NCI-H1930 (cell line): Measurements from ENCODE around the gene DEGS1.

Source experiments
- DNase-seq, 2 experiments: peaks; one replicate each; lab custom pipeline; 2025; lab: John Stamatoyannopoulos, UW

DEGS1 gene

DNA sequence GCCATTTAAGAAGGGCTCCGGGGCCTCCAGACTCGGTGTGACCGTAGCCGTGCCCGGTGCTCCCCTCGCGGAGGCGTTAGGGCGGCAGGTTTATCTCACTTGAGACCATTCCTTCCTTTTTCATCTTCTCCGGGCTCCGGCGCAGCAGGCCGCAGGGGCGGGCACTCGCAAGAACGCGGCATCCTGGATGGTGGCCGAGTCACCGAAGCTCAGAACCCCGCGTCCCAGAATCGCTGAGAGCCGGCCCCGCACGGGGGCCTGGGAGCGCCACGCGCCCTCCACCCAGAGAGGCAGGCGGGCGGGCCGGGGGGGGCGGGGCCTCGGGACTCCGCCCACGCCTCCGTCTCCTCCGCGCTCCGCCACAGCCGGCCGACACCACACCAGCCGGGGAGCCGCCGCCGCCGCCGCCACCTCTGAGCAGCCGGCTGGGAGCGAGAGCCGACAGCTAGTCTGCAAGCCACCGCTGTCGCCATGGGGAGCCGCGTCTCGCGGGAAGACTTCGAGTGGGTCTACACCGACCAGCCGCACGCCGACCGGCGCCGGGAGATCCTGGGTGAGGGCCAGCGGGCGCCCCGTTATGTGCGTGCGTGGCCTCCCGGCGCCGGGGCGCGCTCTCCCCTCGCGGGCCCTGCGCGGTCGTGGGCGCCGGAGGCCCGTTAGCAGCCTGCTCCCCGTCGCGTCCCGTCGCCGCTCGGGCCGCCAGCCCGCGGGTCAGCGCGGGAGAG, at the start of gene DEGS1:
Gene DEGS1, plus strand, starts transcription at position 375 of the 725 bp plus-strand sequence. Its CDS starts 97 bp downstream, at position 472.
- peak; percentile 75 to 84 for DNase-seq

DNA sequence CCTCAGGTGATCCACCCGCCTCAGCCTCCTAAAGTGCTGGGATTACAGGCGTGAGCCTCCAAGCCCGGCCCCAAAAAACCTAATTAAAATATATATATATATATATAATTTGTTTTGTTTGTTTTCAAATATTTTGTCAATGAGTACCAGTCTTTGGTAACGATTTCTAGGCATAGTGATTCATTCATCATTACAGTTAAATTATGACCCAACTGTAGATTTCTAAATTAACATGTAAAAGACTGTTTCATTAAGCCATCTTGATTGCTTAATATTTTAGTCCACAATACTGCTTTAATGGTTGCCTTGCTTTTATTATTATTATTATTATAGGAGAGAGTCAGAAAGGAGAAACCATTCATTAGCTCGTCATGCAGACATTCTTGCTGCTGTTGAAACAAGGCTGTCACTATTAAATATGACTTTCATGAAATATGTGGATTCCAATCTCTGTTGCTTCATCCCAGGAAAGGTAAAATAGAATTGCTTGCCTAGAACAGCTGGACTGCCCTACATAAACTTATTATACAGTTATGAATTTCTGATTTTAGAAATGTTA, 49.2 kb upstream of the DEGS1 start:
- DNase-seq = no peak

DNA sequence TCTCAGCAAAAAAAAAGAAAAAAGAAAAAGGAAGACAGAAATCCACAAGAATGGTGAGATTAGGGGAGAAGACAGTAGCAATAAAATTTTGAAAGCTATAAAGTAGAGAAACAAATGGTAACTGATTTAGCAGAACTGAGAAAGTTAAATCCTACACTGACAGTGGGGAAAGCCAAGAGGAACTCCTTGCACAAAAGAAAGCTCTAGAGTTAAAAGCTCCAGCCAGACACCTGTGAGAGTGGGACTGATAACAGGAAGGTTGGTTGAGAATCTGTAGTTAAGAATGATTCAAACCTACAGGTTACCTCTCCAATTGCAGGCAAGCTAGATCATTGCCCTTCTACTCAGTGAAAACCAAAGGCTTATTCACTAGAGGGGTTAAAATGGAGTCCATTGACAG, 45.5 kb upstream of the DEGS1 start:
- DNase-seq = no peak

DNA sequence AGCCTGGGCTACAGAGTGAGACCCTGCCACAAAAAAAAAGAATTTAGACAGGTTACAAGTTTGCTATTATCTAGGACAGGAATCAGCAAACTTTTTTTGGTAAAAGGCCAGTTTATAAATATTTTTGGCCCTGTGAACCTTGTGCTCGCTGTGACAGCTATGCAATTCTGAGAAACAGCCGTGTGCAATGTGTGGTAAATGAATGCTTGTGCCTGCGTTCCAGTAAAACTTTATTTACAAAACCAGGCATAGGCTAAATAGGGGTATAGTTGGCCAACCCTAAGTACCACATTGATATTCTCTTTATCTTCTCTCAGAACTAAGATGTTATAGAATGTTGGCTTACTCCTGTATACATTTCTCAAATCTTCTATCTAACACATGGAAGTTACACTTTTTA, 44.8 kb upstream of the DEGS1 start:
- no peak for DNase-seq

DNA sequence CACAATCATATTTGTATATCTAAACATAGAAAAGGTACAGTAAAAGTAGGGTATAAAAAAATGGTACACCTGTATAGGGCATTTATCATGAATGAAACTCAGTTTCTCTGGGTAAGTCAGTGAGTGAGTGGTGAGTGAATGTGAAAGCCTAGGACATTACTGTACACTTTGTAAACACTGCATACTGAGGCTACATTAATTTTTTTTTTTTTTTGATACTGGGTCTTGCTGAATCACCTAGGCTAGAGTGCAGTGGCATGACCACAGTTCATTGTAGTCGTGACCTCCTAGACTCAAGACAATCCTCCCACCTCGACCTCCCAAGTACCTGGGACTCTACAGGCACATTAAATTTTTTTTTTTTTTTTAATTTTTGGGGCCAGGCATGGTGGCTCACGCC, 41.3 kb upstream of the DEGS1 start:
- DNase-seq = no peak

DNA sequence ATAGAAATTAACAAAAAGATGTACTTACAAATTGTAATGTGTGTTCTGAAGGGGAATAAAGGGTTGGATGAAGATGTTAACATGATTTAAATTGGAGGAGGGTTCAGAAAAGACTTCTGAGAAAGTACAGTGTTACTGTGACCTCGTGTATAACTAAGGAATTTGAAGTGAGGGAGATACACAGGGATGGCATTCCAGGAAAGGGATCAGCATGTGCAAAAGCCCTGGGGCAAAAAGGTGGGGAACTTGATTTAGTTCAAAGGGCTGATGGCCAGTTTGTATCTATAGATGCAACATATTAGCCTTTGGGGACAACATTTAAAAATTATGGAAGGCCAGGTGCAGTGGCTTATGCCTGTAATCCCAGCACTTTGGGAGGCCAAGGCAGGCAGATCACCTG, 33.3 kb upstream of the DEGS1 start:
- DNase-seq = no peak

DNA sequence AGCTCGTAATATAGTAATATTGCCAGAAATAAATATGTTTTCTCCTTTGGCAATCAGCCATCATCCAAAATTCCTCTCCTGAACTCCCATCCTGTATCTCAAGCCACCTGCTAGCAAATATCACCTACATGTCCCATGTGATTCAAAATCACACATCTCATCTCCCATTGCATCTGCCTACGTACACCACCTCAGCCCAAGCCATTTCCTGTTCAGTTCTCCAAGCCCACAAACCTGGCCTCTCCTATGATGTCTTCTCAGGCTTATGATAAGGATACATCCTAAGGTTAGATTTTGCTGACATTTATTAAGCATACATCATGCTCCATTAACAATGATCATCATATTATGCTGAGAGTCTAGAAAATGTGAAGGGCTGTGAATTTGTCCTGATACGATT, 31.9 kb upstream of the DEGS1 start:
- DNase-seq = no peak

DNA sequence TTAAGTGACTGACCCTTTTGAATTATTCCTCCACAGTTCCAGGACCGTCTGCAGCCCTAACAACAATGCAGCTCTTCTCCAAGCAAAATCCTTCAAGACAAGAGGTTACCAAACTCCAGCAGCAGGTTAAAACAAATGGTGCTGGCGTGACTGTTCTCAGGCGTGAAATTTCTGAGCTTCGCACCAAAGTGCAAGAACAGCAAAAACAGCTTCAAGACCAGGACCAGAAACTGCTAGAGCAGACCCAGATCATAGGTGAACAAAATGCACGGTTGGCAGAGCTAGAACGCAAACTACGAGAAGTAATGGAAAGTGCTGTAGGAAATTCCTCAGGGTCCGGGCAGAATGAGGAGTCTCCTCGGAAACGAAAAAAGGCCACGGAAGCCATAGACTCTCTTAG, 25.7 kb upstream of the DEGS1 start:
- no peak for DNase-seq

DNA sequence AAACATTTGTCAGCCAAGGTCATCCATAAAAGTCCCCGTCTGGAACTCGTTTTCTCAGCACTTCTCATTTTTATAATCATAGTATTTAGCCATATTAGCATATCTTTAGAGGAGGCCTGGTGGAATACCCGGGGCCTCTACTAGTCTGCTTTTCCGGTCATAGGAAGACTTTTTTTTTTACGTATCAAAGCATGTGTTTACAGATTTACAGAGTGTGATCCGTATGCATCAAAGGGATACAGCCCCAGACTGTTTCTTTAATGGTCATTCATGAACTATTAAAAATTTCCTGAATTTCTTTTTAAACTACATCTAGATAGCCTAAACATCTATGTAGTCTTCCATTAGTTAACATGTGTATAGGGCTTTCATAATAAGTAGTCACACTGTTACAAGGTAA, 23.5 kb upstream of the DEGS1 start:
- DNase-seq = no peak

DNA sequence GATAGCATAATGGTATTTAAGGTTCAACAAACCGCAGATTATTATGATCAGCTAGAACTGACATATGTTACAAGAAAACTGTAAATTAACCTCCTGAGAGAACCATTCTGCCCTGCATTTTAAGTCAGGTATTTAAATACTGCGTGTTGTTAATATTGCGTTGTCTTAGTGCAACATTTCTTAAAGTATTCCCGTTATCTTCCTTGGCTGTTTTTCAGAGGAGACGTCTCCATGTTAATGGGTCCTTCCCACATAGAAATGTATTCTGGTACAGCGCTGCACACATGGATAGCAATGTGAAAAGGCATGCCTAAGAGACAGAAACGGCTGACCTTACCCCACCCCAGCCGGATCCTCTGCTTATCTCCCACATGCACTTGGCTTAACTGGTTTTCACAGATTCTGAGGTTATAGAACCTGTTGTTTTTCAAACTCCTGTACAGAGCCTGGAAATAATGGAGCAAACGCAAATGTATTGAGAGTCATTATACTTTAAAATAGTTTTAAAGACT, 22.8 kb upstream of the DEGS1 start:
- DNase-seq = no peak

DNA sequence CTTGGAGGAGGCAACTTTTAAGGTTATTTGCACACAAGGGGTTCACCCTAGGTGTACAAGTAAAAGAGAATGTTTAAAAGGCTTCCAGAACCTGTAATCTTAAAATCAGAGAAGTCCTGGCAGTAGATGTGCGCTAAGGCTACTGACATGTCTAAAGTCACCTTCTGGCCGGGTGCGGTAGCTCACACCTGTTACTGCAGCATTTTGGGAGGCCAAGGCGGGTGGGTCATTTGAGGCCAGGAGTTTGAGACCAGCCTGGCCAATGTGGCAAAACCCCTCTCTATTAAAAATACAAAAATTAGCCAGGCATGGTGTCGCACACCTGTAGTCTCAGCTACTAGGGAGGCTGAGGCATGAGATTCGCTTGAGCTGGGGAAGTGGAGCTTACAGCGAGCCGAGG, 20.3 kb upstream of the DEGS1 start:
- DNase-seq = no peak

DNA sequence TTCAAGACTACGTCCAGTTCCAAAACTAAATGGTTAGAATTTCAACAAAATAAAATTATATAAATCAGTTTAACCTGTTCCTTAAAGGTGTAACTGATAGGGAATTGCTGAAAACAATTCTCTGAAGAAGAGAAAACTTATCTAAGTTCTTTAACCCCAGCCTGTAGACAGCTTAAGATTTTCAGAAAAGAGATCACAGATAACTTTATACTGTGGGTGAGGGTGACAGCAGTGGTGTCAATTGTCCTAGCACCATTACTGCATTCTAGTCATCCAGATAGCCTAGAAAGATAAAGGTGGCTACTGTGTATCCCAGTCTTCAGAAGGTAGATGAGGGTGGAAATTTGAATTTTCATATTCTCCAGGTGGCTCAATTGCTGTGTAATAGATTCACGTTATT, 19.7 kb upstream of the DEGS1 start:
- DNase-seq = no peak

DNA sequence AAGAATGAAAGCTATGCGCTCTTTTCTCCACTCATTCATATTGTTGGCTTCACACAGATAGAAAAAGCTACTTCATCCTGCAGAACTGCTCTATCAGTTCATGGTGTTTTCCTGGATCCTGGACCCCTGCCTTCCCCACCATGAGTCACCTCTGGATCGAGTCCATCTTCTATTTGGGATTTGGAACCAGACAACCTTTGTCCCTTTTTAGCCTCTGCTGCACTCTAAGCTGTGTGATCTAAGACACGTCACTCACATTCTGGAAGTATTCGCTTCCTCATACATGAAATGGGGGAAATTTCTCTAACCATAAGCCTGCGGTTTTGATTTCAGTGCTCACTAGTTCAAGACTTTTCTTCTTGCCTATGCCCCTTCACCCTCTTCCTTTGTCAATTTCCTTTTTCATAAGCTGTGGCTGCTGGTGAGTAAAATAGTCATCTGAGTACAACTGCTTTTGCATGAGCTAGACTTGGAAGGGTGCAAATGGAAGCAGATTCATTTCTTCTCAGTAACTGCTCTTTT, 14.1 kb upstream of the DEGS1 start:
- no peak for DNase-seq

DNA sequence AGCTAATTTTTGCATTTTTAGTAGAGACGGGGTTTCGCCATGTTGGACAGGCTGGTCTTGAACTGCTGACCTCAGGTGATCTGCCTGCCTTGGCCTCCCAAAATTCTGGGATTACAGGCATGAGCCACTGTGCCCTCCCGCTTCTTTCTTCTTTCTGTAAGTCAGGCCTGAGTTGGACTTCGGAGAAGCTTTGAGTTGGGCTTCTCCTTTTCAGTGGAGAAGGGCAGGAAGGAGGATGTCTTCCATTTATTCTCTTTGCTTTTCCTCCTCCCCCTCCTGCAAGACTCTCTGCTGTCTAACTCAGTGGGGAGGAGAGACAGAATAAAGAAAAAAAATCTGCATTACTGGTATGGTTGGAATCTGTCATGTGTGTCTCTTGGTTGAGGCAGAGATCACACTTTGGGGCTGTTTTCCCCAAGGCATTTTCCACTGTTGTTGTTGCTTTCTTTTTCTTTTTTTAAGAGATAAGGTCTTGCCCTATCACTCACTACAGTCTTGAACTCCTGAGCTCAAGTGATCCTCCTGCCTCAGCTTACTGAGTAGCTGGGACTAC, 13.2 kb upstream of the DEGS1 start:
- DNase-seq = no peak

DNA sequence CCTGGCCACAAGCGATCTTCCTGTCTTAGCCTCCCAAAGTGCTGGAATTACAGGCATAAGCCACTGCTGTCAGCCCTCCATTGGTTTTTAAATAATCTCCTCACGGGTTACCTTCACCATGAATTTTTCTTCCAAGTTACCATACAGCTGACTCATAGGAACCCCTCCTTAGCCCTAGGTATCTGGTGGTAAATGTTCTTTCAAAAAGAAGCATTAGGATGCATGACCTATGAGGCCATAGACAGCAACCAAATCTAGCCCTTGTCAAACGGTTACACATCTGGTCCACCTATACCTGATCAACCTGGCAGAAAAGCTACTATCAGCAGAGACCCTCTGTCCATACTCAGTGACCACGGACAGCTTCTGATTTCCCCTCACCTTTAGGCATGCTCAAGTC, 12.7 kb upstream of the DEGS1 start:
- DNase-seq = no peak

DNA sequence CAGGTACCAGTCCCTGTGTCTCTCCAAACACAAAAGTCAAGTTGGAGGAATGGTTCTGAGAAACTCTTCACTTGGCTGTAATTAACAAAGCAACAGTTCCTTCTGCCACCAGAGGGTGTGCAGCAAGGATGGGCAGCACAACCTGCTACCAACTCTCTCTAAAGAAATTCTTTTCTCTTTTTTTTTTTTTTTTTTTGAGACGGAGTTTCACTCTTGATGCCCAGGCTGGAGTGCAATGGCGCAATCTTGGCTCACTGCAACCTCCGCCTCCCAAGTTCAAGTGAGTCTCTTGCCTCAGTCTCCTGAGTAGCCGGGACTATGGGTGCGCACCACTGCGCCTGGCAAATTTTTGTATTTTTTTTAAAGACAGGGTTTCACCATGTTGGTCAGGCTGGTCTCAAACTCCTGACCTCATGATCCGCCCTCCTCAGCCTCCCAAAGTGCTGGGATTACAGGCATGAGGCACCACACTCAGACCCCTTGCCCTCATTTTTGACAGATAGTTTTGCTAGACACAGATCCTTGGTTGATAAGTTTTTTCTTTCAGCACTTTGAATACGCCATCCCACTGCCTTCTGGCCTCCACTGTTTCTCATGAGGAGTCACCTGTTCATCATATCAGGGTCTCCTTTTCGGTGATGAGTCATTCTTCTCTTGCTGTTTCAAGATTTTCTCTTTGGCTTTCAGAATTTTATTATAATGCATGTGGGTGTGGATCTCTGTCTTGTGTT, 12.1 kb upstream of the DEGS1 start:
- no peak for DNase-seq

DNA sequence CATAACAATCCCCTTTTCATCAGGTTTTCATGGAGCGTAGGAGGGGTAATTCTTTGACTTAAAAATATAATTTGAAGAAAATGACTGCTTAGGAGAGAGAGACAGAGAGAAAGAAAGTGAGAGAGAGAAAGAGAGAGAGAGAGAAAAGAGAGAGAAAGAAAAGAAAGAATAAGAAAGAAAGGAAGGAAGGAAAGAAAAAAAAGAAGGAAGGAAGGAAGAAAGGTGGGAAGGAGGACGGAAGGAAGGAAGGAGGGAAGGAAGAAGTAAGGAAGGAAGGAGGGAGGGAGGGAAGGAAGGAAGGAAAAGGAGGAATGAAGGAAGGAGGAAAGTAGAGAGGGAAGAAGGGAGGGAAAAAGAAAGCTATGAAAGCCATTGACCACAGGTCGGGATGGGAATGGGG, 10.8 kb upstream of the DEGS1 start:
- DNase-seq = no peak

DNA sequence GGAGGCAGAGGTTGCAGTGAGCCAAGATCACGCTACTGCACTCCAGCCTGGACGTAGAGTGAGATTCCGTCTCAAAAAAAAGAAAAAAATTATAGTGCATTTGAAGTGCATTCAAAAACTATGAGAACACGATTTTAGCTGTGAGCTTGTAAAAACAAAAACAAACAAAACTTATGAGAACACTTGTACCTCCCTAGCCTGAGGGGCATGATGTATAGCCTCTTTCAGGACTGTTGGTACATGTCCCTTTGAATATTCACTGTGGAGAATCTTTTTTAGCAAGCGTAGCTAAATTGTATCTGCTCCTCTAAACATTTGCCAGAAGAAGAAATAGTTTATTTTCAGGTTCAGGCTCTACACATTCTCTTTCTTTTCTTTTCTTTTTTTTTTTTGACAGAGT, 9.5 kb upstream of the DEGS1 start:
- no peak for DNase-seq

DNA sequence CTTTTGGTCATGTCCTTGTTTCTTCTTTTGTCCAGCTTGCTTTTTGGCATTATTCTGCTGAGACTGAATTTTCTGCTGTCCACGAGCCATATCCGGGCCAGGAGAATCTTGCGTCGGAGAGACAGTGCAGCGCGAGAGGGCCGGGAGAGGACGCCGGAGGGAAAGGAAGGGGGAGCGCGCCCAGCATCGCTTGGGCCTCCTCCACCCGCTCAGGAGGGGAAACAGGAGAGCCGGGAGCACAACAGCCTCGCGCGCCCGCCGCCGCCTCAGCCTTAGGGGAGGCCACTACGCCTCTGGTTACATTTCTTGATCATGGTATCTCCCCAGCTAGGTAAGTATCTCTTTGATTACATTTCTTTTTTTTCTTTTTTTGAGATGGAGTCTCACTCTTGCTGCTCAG, 7.4 kb upstream of the DEGS1 start:
- no peak for DNase-seq

DNA sequence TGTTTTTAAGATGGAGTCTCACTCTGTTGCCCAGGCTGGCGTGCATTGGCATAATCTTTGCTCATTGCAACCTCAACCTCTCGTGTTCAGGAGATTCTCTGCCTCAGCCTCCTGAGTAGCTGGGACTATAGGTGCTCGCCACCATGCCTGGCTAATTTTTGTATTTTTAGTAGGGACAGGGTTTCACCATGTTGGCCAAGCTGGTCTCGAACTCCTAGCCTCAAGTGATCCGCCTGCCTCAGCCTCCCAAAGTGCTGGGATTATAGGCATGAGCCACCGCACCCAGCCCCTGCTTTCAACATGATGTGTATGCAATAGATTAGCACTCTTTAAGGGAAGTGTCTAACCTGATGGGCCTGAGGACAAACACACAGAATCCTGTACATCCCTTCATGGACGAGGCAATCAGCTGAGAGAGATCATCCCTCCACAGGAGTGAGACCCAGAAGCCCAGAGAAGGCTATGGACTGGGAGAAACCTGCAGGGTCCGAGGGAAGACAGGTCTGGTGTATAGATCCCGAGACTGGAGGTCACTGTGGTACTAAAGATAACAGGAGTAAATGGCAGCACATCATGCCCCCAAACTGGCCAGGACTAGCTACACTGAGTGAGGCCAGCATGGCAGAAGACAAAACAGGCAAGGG, 5.6 kb upstream of the DEGS1 start:
- DNase-seq = no peak

DNA sequence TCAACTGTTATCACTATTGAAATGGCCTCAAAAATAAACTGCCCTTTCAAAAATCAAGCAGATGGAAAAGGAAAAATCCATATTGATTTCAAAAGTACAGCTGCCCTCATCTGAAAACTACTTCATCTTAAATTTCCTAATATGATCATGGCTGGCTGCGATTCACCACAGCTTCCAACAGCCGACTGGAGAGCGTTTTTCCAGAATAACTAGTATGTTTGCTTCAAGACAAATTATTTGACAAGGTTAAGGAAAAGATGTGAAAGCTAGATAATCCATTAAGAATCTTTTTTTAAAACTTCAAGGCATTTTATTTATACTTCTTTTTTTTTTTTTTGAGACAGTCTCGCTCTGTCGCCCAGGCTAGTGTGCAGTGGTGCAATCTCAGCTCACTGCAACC, 4.1 kb upstream of the DEGS1 start:
- DNase-seq = no peak

DNA sequence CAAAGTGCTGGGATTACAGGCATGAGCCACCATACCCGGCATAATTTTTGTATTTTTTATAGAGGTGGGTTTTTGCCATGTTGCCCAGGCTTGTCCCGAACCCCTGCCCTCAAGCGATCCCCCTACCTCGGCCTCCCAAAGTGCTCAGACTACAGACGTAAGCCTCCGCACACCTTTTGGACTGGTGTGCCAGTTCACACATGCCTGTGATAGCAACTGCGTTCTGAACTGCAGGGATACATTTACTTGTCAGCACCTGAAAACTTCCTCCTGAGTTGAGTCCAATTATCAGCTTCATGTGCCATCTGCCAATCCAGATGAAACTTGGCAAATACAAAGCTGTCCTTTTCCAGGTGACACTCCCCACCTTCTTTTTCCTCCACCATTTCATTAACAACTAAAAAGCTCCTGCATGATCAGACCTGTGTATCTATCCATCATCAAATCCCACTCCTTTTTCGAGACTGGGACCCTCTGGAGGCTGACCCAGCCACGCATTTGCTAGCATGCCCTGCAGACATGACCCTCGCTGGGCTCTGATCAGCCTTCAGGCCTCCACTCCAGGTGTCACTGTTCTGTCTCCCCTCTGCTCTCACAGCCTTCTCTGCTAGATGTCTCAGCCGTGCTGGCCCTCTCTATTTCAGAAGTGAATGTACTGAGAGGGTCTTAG, 2.1 kb upstream of the DEGS1 start:
- no peak for DNase-seq
